Upper lobe of left lung (tissue), 6 donors: ENCODE data around the gene CYTL1. TPM values are rescaled to one million over a fixed set of nuclear protein-coding genes. Genes with fewer than 3 reads are reported as not detected.

ENCODE experiments used
- ATAC-seq, 2 donors: fragments of 200-7000 bp; cut with Tn5 transposase; one replicate each; pipeline ENCODE4 v1.9.1; 2022; ENCODE audit warnings: mild to moderate bottlenecking in 2 of 2, moderate library complexity in 2 of 2; ENCODE audit not compliant: low FRiP score in 2 of 2
- DNase-seq, 2 donors: peaks; one replicate each; pipeline ENCODE4 v3.0.0-alpha.2; 2019 to 2020
- H3K27ac ChIP-seq, 4 donors: fragments of 200-600 bp; sonication (generic); one replicate each; pipeline ENCODE4 v1.5.1; 2016 to 2019
- H3K27me3 ChIP-seq, 4 donors: fragments of 200-600 bp; sonication (generic); one replicate each; pipeline ENCODE4 v1.5.1; 2017 to 2019
- H3K36me3 ChIP-seq, 4 donors: fragments of 200-600 bp; sonication (generic); one replicate each; pipeline ENCODE4 v1.5.1; 2016 to 2019
- H3K4me1 ChIP-seq, 4 donors: fragments of 200-600 bp; sonication (generic); one replicate each; pipeline ENCODE4 v1.5.1; 2018 to 2019
- H3K4me3 ChIP-seq, 4 donors: fragments of 200-600 bp; sonication (generic); one replicate each; pipeline ENCODE4 v1.5.1; 2017 to 2019; ENCODE audit warnings: mild to moderate bottlenecking in 2 of 4, moderate library complexity in 1 of 4
- H3K9me3 ChIP-seq, 4 donors: fragments of 200-600 bp; sonication (generic); one replicate each; pipeline ENCODE4 v1.5.1; 2018 to 2019
- EP300 ChIP-seq, 4 donors: sonication (generic); formaldehyde crosslinking; IDR thresholded peaks; one replicate each; pipeline ENCODE4 v1.5.1; 2017; ENCODE audit warnings: antibody characterized with exemption in 4 of 4, control low read depth in 2 of 4
- POLR2A ChIP-seq, 4 donors: fragments of 450-650 bp; IDR thresholded peaks; one replicate each; pipeline ENCODE4 v1.5.1; 2016 to 2017; ENCODE audit warnings: antibody characterized with exemption in 4 of 4, mild to moderate bottlenecking in 2 of 4
- POLR2AphosphoS5 ChIP-seq, 2 donors: sonication (generic); formaldehyde crosslinking; IDR thresholded peaks; one replicate each; pipeline ENCODE4 v1.5.1; 2017; ENCODE audit warnings: antibody characterized with exemption in 2 of 2
- WGBS, 2 donors: methylation state at CpG; one replicate each; pipeline ENCODE4 v1.1.5; 2017 to 2018; 5-methylcytosine and 5-hydroxymethylcytosine counted together
- total RNA-seq, 6 donors: library from RNA; depleted of rRNA in 4 of 6; stranded (reverse); fragments of >200 nt in 4 of 6; gene quantifications; one replicate each; pipeline versions ENCODE4 v1.1.0 to v1.2.1, GENCODE V29; 2016 to 2021
- TF ChIP-seq, protein P1 (sequence below), 6 experiments: fragments of 450-650 bp in 4 of 6; fragments of 200-600 bp in 2 of 6; sonication (generic) in 2 of 6; IDR thresholded peaks; one replicate each; pipeline ENCODE4 v1.5.1; 2016 to 2019; ENCODE audit warnings: antibody characterized with exemption in 6 of 6
- donor health status: DM: no; HTN: no; CAD: no; lungs with moderate emphysema.
- donor health status: DM: no; HTN: yes; CAD: no; lungs with severe emphysema.

CYTL1 gene
- total RNA-seq, 6 donors from 2014 or later = 0.61 to 3.1 (median 0.97) TPM; not detected in 3

GRCh38 chr4:5018096-5018495, 1.2 kb downstream of the CYTL1 start:
- 29 to 41% methylated on average over 2 of the region's 2 CpGs for WGBS, 2 donors
- DNase-seq (no peak), ATAC-seq (no peak)
- Histone ChIP-seq H3K4me1 (peaks cover 0 to 7% (median 4%) of the 10 kb centered on the region in 4 donors), H3K36me3 (no peaks in the 10 kb centered on the region), H3K27ac (no peak overlapping the region), H3K27me3 (no peaks in the 10 kb centered on the region), H3K4me3 (no peak overlapping the region), H3K9me3 (no peaks in the 10 kb centered on the region)
- TF ChIP-seq EP300 (IDR thresholded peaks at IDR 0.05) (no peak), POLR2A (IDR thresholded peaks at IDR 0.05) (no peak), POLR2AphosphoS5 (IDR thresholded peaks at IDR 0.05) (no peak)
- TF ChIP-seq, protein P1, sequence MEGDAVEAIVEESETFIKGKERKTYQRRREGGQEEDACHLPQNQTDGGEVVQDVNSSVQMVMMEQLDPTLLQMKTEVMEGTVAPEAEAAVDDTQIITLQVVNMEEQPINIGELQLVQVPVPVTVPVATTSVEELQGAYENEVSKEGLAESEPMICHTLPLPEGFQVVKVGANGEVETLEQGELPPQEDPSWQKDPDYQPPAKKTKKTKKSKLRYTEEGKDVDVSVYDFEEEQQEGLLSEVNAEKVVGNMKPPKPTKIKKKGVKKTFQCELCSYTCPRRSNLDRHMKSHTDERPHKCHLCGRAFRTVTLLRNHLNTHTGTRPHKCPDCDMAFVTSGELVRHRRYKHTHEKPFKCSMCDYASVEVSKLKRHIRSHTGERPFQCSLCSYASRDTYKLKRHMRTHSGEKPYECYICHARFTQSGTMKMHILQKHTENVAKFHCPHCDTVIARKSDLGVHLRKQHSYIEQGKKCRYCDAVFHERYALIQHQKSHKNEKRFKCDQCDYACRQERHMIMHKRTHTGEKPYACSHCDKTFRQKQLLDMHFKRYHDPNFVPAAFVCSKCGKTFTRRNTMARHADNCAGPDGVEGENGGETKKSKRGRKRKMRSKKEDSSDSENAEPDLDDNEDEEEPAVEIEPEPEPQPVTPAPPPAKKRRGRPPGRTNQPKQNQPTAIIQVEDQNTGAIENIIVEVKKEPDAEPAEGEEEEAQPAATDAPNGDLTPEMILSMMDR (IDR thresholded peaks at IDR 0.05) = no peak

- Histone ChIP-seq H3K4me3 (no peak overlapping the region), H3K4me1 (peaks cover 0 to 1% (median under 1%) of the 10 kb centered on the region in 4 donors), H3K36me3 (no peaks in the 10 kb centered on the region), H3K27ac (no peak overlapping the region), H3K9me3 (no peaks in the 10 kb centered on the region), H3K27me3 (no peaks in the 10 kb centered on the region)
- WGBS, 2 donors = 72 to 79% methylated on average over 7 of the region's 7 CpGs
- no peak for ATAC-seq
- no peak for TF ChIP-seq EP300 (IDR thresholded peaks at IDR 0.05)
- TF ChIP-seq POLR2AphosphoS5 (IDR thresholded peaks at IDR 0.05) = no peak
- TF ChIP-seq POLR2A (IDR thresholded peaks at IDR 0.05) = no peak
- TF ChIP-seq, protein P1 (IDR thresholded peaks at IDR 0.05) = no peak
- DNase-seq = no peak
Measured at GRCh38 chr4:5014007-5014682, 5.1 kb downstream of the CYTL1 start.

DNA sequence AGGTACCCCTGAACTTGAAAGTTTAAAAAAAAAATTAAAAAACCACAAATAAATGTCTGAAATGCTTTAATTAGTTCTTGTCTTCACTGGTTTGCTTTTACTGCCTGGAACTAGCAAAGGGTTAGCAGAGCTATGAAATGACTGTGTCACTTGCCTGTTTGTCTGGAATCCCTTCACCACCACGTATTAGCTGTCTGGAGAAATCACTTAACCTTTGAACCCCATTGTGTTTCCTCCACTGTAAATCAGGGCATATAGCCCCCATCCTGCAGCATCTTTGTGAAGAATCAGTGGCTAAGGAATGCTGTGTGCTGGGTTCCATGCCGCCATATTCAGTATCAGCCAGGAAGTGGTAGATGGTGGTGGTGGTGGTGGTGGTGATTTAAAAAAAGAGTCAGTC, 6.3 kb downstream of the CYTL1 start:
- Histone ChIP-seq H3K4me3 (no peak overlapping the region), H3K27me3 (no peaks in the 10 kb centered on the region), H3K27ac (no peak overlapping the region), H3K36me3 (no peaks in the 10 kb centered on the region), H3K9me3 (no peaks in the 10 kb centered on the region), H3K4me1 (no peaks in the 10 kb centered on the region)
- DNase-seq (no peak), ATAC-seq (no peak)
- 49 to 67% methylated on average over 2 of the region's 2 CpGs for WGBS, 2 donors
- TF ChIP-seq EP300 (IDR thresholded peaks at IDR 0.05) = no peak
- TF ChIP-seq, protein P1 (IDR thresholded peaks at IDR 0.05) = no peak
- no peak for TF ChIP-seq POLR2A (IDR thresholded peaks at IDR 0.05)
- no peak for TF ChIP-seq POLR2AphosphoS5 (IDR thresholded peaks at IDR 0.05)

DNA sequence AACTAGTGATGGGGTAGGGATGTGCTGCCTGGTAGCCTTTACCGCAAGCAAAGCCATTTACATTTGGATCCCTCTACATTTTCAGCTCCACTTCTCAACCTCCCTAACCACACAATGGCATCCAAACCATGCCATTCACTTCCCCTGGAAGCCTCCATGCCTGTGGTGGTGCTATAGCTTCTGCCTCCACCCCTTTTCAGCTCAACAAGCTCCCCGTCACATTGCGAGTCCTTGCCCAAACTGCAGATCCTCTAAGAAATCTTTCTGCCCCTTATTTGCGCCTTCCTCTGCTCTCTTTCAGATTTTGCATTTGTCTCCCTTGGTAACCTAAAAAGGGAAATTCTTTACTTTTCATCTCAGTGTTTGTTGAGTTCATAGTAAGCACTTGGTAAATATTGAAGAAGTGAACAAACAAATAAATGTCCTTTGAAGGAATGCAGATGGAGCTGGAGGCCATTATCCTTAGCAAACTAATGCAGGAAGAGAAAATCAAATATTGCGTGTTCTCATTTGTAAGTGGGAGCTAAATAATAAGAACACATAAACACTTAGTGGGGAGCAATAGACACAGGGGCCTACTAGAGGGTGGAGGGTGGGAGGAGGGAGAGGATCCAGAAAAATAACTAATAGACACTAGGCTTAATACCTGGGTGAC, 6.9 kb downstream of the CYTL1 start:
- Histone ChIP-seq H3K27me3 (no peaks in the 10 kb centered on the region), H3K9me3 (no peaks in the 10 kb centered on the region), H3K4me3 (no peak overlapping the region), H3K27ac (no peak overlapping the region), H3K36me3 (no peaks in the 10 kb centered on the region), H3K4me1 (no peaks in the 10 kb centered on the region)
- TF ChIP-seq POLR2AphosphoS5 (IDR thresholded peaks at IDR 0.05) = no peak
- no peak for TF ChIP-seq EP300 (IDR thresholded peaks at IDR 0.05)
- TF ChIP-seq POLR2A (IDR thresholded peaks at IDR 0.05) = no peak
- TF ChIP-seq, protein P1 (IDR thresholded peaks at IDR 0.05) = no peak
- DNase-seq (no peak), ATAC-seq (peak in 1 of 2 donors; percentile 21)
- 53 to 76% methylated on average over 5 of the region's 5 CpGs for WGBS, 2 donors
